HCEC 1CT (cell line): ENCODE results near the gene ATP6V1B1.
"Not testable (repeated sequence)": the region's sequence is repeated elsewhere in the genome, so short reads cannot be mapped to it uniquely, and the experiment has no call there.

Experiments used
- DNase-seq: peaks from one replicate; pipeline ENCODE4 v3.0.0-alpha.2; 2017

Gene ATP6V1B1

DNA sequence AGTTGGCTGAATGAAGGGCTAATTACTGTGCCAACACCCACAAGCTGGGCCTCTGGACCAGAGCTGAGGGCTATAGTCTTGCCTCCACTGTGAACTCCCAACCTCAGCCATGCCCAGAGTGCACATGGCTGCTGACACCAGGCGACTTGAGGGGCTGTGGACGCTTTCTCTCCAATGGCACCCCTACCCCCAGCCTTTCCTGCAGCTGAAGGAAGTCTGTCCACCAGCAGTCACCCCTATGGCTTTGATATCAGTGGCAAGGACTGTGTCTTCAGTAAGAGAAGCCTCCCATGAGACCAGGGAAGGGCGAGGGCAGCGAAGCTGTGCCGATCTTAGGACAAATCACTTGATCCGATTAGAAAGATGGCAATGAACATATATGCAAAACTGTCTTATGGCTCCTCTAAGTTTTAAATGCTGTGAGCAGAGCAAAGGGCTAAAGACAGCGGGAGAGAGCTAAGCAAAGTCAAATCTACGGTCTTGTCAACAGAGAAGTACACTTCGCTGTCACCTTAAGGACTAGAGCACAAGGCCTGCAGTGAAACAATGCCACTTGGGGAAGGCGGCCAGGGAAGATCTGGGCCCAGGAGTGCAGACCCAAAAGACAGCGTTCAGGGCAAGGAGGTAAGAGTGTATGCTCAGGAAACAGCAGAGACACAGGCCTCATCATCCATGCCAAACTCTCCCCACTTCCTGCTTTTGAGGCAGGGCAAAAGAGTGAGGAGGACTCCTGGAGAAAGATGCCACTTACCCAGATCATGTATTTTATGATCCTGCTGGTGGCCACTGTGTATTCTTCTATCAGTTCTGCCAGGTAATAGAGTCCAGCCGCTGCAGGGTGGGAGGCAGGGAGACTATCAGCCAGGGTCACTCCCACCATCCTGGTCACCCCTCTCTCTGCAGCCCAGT lies 57.5 kb downstream of the ATP6V1B1 start:
- DNase-seq = no peak

DNA sequence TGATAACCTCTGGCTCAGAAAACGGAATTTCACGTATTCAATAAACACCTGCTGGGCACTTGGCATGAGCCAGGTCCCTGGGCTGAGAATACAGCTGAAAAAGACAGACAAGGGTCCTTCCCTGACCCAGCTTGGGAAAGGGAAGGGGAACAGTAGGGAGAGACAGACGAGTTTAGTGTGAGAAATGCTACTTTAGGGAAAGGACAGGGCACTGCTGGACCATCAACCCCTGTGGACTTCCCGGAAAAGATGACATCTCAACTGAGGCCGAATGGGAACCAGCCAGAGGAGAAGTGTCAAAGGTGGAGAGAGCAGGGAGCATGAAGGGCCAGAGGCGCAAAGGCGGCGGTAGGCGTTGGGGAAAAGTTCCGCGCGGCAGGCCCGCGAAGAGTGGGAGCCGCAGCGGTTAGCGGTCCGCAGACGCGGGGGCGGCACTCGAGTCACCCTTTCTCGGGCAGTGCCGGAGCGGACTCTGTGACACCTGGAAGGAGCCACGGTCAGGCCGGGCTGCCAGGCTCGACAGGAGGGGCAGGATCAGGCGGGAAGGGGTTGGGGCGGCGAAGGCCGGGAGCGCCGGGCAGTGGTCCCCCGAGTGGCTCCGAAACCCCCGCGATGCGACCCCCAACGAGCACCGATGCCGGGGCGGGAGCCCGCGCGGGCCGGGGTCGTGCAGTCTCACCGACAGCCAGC lies 58.5 kb downstream of the ATP6V1B1 start:
- DNase-seq = no peak

DNA sequence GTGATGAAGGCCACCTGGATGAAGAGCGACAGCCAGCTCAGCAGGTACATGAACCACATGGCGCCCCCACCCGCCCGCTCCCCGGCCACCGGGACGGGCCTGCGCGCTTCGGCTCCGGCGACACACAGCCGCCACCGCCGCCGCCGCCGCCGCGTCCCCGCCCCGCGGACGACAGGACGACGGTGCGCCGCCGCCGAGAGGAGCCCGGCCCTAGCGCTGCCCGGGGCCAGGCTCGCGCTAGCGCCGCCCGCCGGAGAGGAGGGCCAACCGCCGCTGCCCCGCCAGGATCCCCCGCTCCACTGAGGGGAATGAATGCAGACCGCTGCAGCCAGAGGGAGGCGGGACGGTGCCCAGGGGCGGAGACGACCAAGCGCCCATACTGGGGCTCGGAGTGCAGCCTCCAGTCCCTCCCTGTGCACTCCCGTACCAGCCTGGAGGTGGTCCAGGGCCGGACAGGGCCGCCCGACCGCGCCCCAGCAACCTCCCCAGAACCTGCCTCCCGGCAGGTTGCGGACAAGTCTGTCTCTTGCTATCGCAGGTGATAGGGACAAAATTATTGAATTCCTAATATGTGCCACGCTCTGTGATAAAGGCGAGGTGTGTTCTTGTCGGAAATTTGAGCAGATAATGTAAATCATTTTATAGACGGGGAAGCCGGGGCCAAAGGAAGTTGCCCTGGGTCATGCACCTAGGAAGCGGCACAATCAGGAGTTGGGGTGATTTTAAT lies 59.2 kb downstream of the ATP6V1B1 start, which contains the start of gene TEX261:
Gene TEX261, minus strand, starts transcription at position 175 of the 727 bp plus-strand sequence. Its CDS starts 116 bp downstream, at position 59.
- DNase-seq = peak; percentile 82

DNA sequence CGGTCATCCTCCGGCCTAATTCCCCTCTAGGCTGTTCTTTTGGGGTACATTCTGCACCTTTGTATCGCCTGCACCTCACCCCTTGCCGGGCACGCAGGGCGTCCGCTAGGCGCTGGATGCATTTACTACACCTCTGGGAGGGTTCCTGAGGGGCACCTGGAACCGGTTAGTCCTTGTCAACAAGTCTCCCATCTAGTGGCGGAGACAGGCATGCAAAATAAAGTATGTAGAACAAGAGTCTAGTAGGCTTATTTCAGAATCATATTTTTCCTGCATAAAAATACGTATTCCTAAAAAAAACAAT lies 59.7 kb downstream of the ATP6V1B1 start:
- DNase-seq = no peak

DNA sequence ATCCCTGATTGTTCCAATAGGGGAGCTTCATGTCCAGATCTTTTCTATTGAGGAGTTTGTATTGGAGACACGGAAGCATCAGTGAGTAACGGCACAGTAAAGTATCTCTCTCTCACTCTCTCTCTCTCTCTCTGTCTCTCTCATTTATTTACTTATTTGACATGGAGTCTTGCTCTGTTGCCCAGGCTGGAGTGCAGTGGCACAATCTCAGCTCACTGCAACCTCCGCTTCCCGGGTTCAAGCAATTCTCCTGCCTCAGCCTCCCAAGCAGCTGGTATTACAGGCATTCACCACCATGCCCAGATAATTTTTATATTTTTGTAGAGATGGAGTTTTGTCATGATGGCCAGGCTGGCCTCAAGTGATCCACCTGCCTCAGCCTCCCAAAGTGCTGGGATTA lies 63.2 kb downstream of the ATP6V1B1 start:
- not testable (repeated sequence) for DNase-seq

DNA sequence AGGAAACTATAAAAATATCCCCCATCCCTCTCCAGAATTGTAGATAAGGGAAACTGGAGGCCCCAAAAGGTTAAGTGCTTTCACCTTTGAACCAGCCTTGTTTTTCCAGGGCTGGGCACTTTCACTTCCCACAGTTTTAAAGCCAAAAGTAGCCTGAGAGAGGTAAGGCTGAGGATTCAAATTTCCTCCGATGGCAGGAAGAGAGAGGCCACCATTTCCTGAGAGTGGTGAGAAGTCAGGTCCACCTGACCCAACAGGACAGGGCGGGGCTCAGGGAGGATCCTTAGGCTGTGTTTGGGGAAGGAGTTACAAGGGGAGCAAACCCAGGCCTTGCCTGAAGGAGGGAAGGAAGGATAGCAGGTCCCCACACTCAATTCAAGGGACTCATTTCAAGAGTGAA lies 63.7 kb downstream of the ATP6V1B1 start:
- DNase-seq = no peak

DNA sequence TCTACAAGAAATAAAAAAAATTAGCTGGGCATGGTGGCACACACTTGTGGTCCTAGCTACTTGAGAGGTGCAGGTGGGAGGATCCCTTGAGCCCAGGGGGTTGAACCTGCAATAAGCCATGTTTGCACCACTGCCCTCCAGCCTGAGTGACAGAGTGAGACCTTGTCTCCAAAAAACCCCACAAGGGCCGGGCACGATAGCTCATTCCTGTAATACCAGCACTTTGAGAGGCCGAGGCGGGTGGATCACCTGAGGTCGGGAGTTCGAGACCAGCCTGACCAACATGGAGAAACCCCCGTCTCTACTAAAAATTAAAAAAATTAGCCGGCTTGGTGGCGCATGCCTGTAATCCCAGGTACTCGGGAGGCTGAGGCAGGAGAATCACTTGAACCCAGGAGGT lies 64.2 kb downstream of the ATP6V1B1 start:
- DNase-seq = not testable (repeated sequence)

DNA sequence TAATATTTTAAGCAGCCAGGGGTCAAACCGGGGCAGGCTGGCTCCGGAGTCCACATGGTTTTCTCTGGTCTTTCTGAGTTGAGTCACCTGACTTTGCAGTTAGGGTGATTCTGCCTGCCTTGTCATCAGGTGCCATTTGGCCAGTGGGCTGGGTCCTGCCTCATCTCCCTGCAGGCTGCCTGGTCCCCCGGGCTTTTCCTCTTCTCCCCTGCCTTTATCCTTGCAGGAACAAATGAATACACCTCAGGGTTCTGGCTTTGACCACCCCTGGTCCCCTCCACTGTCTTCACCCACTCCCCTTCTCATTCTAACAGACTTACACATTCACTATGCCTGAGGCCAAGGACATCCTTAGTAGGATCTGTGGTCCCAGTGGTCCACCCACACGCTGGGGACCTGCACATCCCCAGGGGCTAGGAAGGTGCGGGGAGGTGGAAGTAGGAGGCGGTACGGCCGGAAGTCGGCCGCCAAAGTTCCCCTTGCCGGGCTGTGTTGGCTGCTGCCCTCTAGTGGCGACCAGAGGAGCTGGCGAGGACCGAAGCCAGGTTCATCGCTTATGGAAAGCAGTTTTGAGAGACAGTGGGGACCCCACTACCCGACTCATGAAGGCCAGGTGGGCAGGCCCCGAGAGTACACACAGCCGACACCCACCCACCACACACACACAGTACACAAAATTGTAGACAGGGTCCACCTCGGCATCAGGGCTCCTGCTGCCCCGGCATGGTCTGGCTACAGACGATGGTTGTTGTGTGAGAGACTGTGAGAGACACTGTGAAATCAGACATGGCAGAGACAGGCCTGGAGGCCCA lies 65.3 kb downstream of the ATP6V1B1 start:
- peak; percentile 51 for DNase-seq

DNA sequence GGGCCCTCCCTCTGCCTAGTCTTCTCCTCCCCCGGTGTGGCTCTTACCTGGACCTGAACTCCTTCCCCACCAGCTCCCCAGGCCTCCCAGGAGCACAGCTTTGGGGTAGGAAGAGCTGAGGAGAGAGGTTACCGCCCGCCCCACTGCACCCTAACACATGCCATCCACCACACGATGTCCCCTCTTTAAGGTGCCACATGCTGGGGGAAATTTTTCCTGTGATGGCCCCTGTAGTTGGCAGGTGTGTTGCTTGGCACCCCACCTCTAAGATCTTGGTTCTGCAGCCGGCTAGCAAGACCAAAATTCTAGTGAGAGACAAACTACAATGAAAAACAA lies 65.9 kb downstream of the ATP6V1B1 start:
- DNase-seq = no peak

DNA sequence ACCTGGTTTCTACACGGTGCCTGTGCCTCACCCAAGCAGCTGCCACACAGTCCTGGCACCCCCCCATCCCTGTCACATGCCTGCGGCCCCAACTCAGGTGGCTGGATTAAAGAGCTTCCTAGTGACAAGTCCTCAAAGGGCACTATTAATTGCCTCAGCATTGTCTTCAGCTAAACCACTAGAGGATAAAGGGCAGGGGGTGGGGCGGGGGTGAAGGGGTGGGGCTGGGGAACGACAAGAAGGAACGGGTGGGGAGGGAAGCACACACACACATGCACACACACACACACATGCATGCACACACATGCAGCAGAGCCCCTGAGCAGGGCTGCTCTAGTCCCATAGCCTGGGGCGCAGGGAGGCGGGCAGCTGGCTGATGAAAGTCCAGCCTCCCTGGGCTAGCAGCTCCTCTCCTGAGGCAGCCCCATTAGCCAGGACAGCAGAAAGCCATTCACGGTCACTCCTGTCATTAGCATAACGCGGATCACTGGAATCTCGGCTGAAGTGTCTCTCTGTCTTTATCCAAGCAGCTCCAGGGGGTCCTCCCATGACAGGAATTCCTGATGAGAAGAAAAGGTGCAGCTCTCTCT lies 66.4 kb downstream of the ATP6V1B1 start:
- no peak for DNase-seq

DNA sequence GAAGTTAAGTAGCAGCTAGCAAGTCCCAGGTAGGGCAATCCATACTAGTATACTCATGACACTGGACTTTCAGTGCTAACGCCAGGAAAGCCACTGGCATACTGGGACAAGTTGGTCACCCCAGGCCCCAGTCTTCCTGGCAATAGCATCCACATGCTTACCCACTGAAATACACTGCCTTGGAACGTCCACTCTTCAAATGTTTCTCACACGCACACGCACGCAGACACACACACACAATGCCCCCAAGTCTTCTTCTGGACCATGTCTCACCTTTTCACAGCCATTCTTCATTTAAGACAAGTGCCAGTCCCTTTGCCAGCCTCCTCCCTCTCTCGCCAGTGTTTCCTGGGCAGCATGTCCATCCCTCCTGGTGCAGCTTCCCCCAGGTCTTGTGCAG lies 67.7 kb downstream of the ATP6V1B1 start:
- DNase-seq = no peak

DNA sequence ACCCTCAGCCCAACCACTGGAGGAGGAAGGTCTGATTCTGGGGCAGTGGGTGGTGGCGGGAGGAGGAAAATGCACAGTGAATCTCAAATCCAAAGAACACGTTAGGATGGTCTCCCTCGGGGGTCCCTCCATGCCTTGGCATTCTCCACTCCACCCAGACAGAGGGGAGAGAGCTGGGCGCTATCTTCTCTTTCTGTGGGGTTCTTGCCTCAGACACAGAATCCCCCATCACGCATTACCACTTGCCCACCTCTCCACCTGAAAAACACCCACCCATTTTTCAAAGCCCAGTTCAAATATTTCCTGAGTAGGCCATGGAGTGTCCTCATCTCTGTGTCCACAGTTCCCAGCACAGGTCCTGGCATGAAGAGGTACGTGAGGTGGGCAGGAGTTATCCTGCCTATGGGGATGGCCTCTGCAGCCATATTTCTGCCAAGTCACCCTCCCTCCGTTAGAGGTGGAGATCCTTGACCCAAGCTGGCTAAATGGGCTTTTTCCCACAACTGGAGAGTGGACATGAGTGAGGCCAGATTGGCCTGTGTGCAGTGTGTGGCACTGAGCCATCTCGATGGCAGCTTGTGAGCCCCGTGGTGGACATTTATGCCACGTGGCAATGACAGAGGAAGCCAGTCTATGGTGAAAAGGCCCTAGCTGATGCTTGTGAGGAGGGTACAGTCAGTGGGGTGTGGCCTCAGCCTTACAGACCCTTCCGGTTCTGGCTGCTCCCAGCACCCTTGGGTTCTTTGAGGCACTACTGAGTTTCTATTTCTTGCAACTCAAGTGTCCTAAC lies 68.5 kb downstream of the ATP6V1B1 start:
- no peak for DNase-seq

DNA sequence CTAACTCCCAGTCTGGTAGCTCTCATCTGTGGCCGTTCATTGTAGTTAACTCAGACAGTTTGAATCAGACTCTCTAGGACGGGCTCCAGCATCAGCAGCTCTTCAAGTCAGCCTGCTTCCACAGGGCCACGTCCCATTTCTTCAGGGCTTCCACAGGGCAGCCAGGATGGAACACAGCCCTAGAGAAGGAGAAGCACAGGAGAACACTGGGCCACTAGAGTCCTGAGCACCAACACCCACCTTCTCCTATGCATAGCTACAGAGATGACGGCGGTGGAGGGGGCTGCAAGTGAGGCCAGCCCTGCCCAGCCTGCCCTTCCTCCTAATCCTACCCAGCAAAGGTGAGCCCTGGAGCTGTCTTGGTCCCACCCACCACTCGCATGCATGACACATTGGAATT lies 69.2 kb downstream of the ATP6V1B1 start:
- no peak for DNase-seq

DNA sequence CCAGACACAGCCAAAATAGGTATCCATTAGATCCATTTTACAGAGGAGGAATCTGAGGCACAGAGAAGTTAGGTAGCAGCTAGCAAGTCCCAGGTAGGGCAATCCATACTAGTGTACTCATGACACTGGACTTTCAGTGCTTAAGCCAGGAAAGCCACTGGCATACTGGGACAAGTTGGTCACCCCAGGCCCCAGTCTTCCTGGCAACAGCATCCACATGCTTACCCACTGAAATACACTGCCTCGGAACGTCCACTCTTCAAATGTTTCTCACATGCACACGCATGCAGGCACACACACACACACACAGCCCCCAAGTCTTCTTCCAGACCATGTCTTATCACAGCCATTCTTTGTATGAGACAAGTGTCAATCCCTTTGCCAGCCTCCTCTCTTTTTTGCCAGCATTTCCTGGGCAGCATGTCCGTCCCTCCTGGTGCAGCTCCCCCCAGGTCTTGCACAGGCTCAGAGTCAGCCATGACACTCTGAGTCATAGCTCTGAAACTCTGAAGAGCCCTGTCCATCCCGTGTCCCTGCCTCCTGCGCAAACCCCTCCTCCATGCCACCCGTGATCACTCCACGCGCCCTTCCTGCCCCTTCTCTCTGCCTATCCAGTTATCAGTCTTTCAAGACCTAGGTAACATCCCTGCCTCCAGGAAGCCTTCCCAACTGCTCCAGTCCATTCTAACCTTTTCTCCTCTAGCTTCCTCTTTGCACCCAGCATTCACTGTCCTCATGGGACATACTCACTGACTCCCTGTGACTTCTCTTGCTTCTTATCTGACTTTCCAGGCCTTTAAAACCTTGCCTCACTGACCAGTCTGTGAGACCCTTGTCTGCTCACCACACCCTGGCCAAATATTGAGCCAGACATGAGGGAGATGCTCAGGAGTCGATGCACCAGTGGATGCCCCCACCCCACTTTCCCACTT lies 69.8 kb downstream of the ATP6V1B1 start:
- DNase-seq = no peak

DNA sequence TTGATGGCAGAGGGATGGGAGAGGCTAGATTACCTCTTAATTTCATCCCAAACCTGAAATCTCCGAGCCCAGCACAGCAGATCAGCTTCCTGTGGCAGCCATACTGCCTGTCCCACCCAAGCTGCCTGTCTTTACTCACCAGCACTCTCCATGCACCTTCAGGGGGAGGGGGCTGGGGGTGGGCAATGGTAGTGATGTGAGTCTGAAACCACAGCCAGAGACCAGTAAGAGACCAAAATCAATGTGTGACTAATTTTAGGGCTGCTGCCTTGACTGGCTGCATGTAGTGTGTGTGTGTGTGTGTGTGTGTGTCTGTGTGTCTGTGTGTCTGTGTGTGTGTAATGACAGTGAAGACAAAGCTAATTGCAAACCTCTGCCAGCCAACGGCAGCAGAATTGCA lies 70.6 kb downstream of the ATP6V1B1 start:
- DNase-seq = no peak

DNA sequence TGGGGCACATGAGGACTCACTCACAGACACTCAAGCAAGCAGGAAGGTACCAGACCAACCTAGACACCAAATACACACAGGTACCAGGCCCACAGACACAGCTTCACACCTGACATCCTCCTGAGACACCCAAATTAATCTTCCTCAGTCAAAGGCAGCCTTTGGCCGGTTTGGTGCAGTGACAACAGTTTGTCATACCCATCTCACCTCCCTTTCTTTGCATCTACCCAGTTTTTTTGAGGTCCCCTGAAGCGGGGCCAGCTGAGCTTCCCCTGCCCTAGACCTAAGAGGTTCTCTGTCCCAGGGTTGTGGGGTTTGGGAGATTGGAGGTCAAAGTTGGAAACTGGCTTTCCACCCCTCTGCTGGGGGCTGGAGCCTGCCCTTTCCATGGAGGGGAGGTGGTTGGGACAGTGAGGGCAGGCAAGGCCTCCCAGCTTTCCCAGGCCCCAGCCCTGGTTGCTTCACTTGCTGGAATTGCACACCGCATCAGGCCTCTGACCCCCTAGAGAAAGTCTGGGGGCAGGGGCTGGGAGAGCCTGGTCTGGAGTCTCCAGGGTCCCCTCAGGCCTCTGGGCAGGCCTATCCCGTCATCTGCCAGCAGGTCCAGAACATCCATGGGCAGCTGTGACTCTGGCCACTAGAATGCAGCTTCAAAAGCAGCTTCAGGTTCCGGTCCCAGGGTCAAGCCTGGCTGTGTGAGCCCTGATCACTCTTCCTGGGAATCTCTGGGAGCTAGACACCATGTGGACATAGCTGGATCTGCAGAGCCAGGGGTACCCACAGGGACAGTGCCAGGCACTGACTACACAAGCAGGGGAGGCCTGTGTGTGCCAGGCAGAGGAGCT lies 71.5 kb downstream of the ATP6V1B1 start:
- no peak for DNase-seq

DNA sequence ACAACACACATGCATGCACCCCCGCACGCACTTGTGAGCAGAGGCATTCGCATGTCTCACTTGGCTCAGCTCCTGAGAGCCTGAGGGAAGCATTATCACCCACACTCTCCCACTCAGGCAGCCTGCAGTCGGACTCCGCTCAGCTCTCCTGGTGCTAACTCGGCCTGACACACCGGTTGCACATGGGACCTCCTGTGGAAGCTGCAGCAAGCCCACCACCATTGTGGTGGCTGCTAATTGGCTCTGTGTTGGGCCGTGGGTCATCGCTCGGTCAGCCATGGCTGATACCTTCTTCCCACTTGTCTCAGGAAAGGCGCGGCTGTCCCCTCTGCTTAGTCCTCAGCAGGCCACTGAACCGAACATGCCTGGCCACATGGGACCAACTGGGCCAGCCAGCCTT lies 72.6 kb downstream of the ATP6V1B1 start:
- no peak for DNase-seq

DNA sequence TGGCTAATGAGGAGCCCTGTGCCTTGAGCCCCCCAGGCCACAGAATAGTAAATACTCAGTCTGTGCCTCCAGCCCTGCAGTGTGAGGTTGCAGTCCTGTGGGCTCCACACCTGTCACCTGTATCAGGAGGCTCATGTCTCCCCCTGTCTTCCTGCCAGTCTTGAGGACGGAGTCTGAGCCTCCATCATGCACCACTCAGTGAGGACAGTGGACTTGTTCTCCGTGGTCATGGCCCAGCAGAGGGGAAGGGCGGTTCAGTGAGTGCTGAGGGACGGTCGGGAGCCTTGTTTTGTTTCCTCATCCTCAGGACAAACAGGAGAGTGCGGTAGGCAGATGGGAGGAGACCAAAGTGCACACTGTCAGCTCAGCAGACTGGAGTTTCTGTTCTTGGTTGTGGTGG lies 76.1 kb downstream of the ATP6V1B1 start:
- DNase-seq = not testable (repeated sequence)
